SHP77 treated with DMSO at 0.1 percent for 48 hours (cell line): Measurements from ENCODE around the gene TARP.

Source experiments
- DNase-seq: peaks from one replicate; lab custom pipeline; 2025; lab: John Stamatoyannopoulos, UW

TARP gene

DNA sequence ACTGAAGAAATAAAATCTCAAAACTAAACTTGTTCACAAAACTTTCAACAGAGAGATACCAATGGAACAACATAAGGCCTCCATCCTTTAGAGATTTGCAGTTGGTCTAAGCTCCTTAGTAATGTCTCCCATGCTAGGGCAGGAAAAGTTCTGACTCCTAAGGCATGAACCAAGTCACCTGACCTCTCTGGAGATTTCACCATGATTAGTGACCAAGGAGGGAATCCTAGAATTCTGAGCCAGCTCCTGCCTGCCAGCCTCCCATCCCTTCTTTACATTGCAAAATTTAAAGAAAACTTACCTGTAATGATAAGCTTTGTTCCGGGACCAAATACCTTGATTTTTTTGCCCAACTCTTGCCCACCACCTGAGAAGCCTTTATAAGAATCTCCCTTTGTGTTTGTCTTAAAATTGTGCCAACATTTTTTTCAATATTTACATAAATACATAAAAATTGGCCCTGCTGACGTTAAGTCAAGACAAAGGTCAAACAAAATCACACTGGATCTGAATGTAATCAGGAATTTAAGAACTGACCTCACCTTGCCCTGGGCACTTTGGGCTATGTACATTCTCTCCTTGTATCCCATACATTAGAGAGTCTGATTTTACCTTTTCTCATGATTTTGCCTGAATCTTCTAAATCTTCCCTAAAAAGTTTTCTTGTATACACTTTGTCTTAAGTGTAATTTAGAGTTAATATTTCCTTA lies at the start of gene TARP:
Gene TARP, minus strand, starts transcription at position 351 of the 710 bp plus-strand sequence.
- DNase-seq, result no peak

- no peak for DNase-seq
These were observed 49.7 kb upstream of the TARP start for GRCh38 chr7:38323156-38323555.

- no peak for DNase-seq
These were observed 49.0 kb upstream of the TARP start for GRCh38 chr7:38322461-38322860.

- no peak for DNase-seq
These were observed 48.5 kb upstream of the TARP start for GRCh38 chr7:38321967-38322366.

GRCh38 chr7:38321515-38321944 lies 48.1 kb upstream of the TARP start:
- DNase-seq, result no peak

DNA sequence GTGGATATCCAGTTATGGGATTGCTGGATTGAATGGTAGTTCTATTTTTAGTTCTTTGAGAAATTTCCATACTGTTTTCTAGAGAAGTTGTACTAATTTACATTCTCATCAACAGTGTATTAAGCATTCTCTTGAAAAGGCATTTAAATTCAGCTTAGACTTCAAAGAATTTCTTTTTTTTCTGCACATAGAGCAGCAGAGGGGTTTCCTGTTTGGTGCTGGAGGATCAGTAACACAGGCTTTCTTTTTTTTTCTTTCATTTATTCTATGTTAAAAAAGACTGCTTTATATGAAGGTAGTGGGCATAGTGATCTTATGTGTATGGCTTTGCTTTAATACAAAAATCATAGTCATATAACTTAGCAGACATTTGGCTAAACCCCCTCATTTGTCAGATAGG lies 47.6 kb upstream of the TARP start:
- no peak for DNase-seq

DNA sequence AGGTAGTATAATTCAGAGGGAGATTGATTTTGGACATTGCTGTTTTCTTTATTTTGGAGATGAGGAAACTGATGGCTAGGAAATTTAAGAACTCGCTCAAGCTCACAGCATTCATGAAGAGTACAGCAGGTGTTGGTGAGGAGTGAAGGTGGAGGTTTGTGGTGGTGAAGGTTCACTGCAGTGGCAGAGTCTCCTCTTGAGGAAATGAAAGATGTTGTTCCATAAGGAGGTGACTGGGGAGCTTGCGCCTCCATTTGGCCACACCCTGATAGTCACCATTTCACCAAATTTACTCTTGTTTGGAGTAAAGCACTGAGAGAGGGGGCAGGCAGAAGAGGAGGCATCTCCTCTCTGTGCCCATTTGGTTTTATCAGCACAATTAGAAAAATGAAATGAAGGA lies 46.4 kb upstream of the TARP start:
- no peak for DNase-seq

- DNase-seq, result peak; percentile 50
These were observed 45.5 kb upstream of the TARP start for GRCh38 chr7:38318803-38319416.

DNA sequence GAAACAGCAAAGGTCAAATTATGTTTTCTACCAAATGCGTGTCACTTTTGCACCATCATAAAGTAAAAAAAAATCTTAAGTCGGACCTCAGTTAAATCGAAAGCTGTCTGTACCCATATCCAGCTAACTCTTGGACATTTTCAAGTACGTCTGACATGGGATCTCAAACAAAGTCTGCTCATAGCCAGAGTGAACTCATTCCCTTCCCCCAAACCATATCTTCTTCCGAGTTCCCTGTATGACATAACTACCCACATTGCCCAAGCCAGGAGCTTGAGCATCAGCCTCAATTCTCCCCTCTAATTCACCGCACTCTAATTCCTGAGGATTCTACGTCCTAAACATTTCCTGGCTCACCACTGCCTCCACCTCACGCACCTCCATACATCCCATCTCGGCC lies 44.8 kb upstream of the TARP start:
- no peak for DNase-seq

GRCh38 chr7:38317515-38317914 lies 44.1 kb upstream of the TARP start:
- DNase-seq, result no peak

GRCh38 chr7:38316733-38317360 lies 43.4 kb upstream of the TARP start:
- DNase-seq, result no peak

DNA sequence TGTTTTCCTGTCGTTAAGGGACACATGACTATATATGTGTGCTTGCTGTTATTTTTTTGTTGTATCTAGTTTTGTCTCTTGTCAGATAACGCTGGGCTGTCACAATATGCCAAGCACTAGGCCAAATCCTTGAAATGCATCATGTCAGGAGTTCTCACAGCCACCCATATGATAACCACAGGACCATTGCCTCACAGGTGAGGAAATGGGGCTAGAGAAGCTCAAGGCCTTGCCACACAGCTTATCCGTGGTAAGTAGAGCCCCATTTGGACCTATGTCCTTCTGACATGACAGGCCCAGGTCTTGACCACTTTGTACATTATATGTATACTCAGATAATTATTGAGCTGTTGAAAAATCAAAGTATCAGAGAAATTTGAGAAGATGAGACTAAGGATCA lies 42.0 kb upstream of the TARP start:
- no peak for DNase-seq

DNA sequence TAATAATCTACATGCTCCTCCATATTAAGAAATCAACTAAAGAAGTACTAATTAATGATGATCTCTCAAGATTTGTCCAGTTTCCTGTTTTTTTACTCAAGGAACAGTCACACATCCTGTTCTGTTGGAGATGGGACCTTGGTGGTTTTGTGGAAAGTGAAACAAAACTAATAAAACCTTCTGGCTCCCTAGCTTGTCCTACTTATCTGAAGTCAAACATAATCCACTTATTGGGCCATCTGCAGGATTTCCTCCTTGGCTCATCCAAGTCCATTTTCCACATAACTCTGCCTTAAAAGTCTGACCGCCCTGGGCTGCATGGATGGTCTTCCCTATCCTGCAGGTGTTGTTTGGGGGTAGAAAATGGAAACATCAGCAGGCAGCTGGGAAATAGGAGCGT lies 39.4 kb upstream of the TARP start:
- no peak for DNase-seq

- no peak for DNase-seq
These were observed 38.0 kb upstream of the TARP start for GRCh38 chr7:38311329-38311937.

DNA sequence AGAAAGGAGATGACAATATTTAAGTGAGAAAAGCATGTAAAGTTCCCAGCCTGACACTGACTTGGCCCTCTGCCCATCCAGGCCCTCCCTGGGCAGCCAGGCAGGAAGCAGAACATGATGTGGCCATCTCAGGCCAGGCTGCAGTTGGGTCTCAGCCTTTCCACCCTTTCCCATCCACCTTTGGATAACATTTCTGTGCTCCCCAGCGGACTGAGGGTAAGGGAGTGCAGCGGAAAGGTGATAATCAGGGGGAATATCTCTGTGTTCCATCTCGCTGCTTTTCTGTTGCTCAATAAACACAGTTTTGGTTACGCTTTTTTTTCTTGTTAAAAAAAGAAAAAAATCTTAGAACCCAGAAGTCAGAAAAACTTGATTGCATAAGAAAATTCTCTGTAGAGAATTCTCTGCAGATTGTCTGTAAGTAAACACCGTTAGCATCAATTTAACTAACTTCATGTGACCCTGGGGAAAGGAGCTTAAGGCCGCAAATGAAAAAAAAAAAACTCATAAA lies 37.2 kb upstream of the TARP start:
- no peak for DNase-seq

- no peak for DNase-seq
These were observed 36.1 kb upstream of the TARP start for GRCh38 chr7:38309555-38309954.

- DNase-seq, result no peak
These were observed 34.7 kb upstream of the TARP start for GRCh38 chr7:38308140-38308539.

DNA sequence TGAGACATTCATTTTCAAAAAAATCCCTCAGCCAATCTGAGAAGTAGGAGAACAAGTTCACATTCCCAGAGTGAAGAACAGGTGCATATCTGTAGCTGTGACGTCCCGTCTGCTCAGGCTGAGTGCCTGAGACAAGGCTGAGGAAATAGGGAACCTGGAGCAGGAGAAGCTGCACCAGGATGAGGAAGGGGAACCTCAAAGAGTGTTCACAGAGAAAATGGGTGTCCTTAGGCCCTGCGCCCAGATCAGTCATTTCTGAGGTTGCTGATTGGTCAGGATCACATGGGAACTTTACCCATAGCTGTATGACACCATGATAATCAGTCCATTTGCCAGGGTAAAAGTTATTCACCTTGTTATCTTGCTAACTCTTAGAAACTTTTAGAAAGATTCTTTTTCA lies 34.2 kb upstream of the TARP start:
- no peak for DNase-seq

- no peak for DNase-seq
These were observed 33.5 kb upstream of the TARP start for GRCh38 chr7:38306914-38307313.

- no peak for DNase-seq
These were observed 32.7 kb upstream of the TARP start for GRCh38 chr7:38306171-38306570.

GRCh38 chr7:38303866-38304265 lies 30.4 kb upstream of the TARP start:
- no peak for DNase-seq

DNA sequence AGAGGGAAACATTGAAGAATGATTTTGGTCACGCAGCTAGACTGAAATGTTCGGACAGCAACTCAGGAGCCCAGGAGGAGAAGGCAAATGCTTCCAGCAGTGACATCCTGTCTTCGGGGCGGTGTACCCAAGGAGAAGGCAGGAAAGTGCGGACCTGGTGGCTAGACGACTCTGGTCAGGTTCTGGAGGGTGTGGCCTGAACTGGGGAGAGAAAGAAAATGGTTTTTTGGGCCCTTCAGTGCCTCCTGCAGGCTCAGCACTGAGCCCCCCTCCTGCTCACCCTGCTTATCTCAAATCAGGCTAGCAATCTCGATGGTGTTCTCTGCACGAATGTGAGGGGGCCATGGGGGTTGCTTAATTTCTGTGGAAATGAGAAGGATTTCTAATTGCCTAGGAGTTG lies 26.7 kb upstream of the TARP start:
- no peak for DNase-seq
